NCI-H1694 (cell line): ENCODE results near the gene ITPR3.

Source experiments
- DNase-seq: peaks from one replicate; lab custom pipeline; 2025; lab: John Stamatoyannopoulos, UW

The ITPR3 gene

GRCh38 chr6:33670086-33670660 lies 49.1 kb downstream of the ITPR3 start:
- no peak for DNase-seq

GRCh38 chr6:33670971-33671743 lies 50.0 kb downstream of the ITPR3 start:
- DNase-seq: no peak

GRCh38 chr6:33671744-33672072 lies 50.6 kb downstream of the ITPR3 start:
- no peak for DNase-seq

- no peak for DNase-seq
Measured at GRCh38 chr6:33672808-33673207, 51.7 kb downstream of the ITPR3 start.

- DNase-seq: peak; percentile 45
Measured at GRCh38 chr6:33673851-33674250, 52.7 kb downstream of the ITPR3 start.

GRCh38 chr6:33675968-33676367 lies 54.8 kb downstream of the ITPR3 start:
- DNase-seq: no peak

- no peak for DNase-seq
Measured at GRCh38 chr6:33676416-33677142, 55.5 kb downstream of the ITPR3 start.

GRCh38 chr6:33677143-33677660 lies 56.1 kb downstream of the ITPR3 start:
- no peak for DNase-seq

- DNase-seq: no peak
Measured at GRCh38 chr6:33677689-33678088, 56.6 kb downstream of the ITPR3 start.

- DNase-seq: no peak
Measured at GRCh38 chr6:33678233-33678931, 57.3 kb downstream of the ITPR3 start.

- DNase-seq: no peak
Measured at GRCh38 chr6:33678932-33679490, 57.9 kb downstream of the ITPR3 start.

- no peak for DNase-seq
Measured at GRCh38 chr6:33679761-33680160, 58.6 kb downstream of the ITPR3 start.

- no peak for DNase-seq
Measured at GRCh38 chr6:33682341-33682740, 61.2 kb downstream of the ITPR3 start.

- no peak for DNase-seq
Measured at GRCh38 chr6:33683051-33683571, 62.0 kb downstream of the ITPR3 start.

- no peak for DNase-seq
Measured at GRCh38 chr6:33683576-33684427, 62.7 kb downstream of the ITPR3 start.

- DNase-seq: no peak
Measured at GRCh38 chr6:33684428-33684896, 63.3 kb downstream of the ITPR3 start.

- no peak for DNase-seq
Measured at GRCh38 chr6:33684983-33685382, 63.9 kb downstream of the ITPR3 start.

- DNase-seq: no peak
Measured at GRCh38 chr6:33685411-33686224, 64.5 kb downstream of the ITPR3 start.

- no peak for DNase-seq
Measured at GRCh38 chr6:33686225-33686924, 65.3 kb downstream of the ITPR3 start.
